ENCODE results near the gene ROBO3.

ROBO3 gene

GRCh38 chr11:124861670-124862069 lies 3.6 kb upstream of the ROBO3 start (continued):
- TF ChIP-seq ZNF830 (tag by site-specific recombination; IDR thresholded peaks at IDR 0.05; ENCODE audit: low read depth): peak; percentile 50; the same call in 1 of the 2 replicates
- TF ChIP-seq SCRT2 (tag by site-specific recombination; IDR thresholded peaks at IDR 0.05): no peak
- TF ChIP-seq ZBTB1 (tag by site-specific recombination; IDR thresholded peaks at IDR 0.05): no peak
- no peak for TF ChIP-seq ZXDB (tag by site-specific recombination; IDR thresholded peaks at IDR 0.05)

- Histone ChIP-seq H3K36me3 (ENCODE audit: control insufficient read depth in 2 of 2, insufficient read depth in 1 of 2, low read length in 2 of 2) (no peaks in the 10 kb centered on the region), H3K4me1 (ENCODE audit: control insufficient read depth, insufficient read depth, low read length) (no peaks in the 10 kb centered on the region), H3K4me3 (ENCODE audit: low read depth, low read length) (no peak overlapping the region), H3K27ac (ENCODE audit: extremely low read depth, low read depth, low read length) (no peak overlapping the region), H3K9me3 (ENCODE audit: control insufficient read depth, insufficient read depth, low read depth, low read length) (no peaks in the 10 kb centered on the region)
- ChIA-PET CTCF (interaction anchor here (1.8 kb wide), 1 partner anchor 13 kb away, joined by 10 read pairs; no protein-coding TSS in a partner anchor), POLR2A (no interaction called here)
- TF ChIP-seq ZNF157 (tag by site-specific recombination; IDR thresholded peaks at IDR 0.05): no peak
- no peak for TF ChIP-seq SETDB1 (IDR thresholded peaks at IDR 0.05; ENCODE audit: insufficient read length, low read length)
- TF ChIP-seq ZSCAN16 (tag by site-specific recombination; IDR thresholded peaks at IDR 0.05): no peak
- TF ChIP-seq ZNF560 (tag by site-specific recombination; IDR thresholded peaks at IDR 0.05; ENCODE audit: borderline replicate concordance): no peak
- TF ChIP-seq ZNF239 (tag by site-specific recombination; IDR thresholded peaks at IDR 0.05): no peak
- TF ChIP-seq HOXD13 (CRISPR knock-in tag; IDR thresholded peaks at IDR 0.05; ENCODE audit: borderline replicate concordance): no peak
- no peak for TF ChIP-seq ZNF513 (tag by site-specific recombination; IDR thresholded peaks at IDR 0.05)
- no peak for TF ChIP-seq MEIS1 (CRISPR knock-in tag; IDR thresholded peaks at IDR 0.05; ENCODE audit: borderline replicate concordance)
- no peak for TF ChIP-seq ZNF18 (tag by site-specific recombination; IDR thresholded peaks at IDR 0.05)
Observed at GRCh38 chr11:124863137-124863825, 2.0 kb upstream of the ROBO3 start.

- no peak overlapping the region for H3K4me3 ChIP-seq (ENCODE audit: low read depth, low read length)
- no peak for TF ChIP-seq ZNF121 (tag by site-specific recombination; IDR thresholded peaks at IDR 0.05)
- no peak for TF ChIP-seq ZNF18 (tag by site-specific recombination; IDR thresholded peaks at IDR 0.05)
- no peak for TF ChIP-seq MYNN (tag by site-specific recombination; IDR thresholded peaks at IDR 0.05; ENCODE audit: borderline replicate concordance)
- TF ChIP-seq ZNF645 (tag by site-specific recombination; IDR thresholded peaks at IDR 0.05): no peak
- TF ChIP-seq ZNF280C (tag by site-specific recombination; IDR thresholded peaks at IDR 0.05): no peak
- TF ChIP-seq ZNF596 (tag by site-specific recombination; IDR thresholded peaks at IDR 0.05): no peak
- no peak for TF ChIP-seq ZNF791 (tag by site-specific recombination; IDR thresholded peaks at IDR 0.05)
- TF ChIP-seq HIC1 (tag by site-specific recombination; IDR thresholded peaks at IDR 0.05): no peak
- TF ChIP-seq ZNF664 (tag by site-specific recombination; IDR thresholded peaks at IDR 0.05): no peak
- TF ChIP-seq ZNF843 (tag by site-specific recombination; IDR thresholded peaks at IDR 0.05): no peak
- no peak for TF ChIP-seq ZNF623 (tag by site-specific recombination; IDR thresholded peaks at IDR 0.05)
- TF ChIP-seq KLF16 (tag by site-specific recombination; IDR thresholded peaks at IDR 0.05): no peak
Observed at GRCh38 chr11:124863826-124864165, 1.4 kb upstream of the ROBO3 start.

More at GRCh38 chr11:124863826-124864165, 1.4 kb upstream of the ROBO3 start:
- ChIA-PET POLR2A (no interaction called here), CTCF (no interaction called here)
- no peaks in the 10 kb centered on the region for H3K4me1 ChIP-seq (ENCODE audit: control insufficient read depth, insufficient read depth, low read length)
- H3K36me3 ChIP-seq (ENCODE audit: control insufficient read depth in 2 of 2, insufficient read depth in 1 of 2, low read length in 2 of 2): no peaks in the 10 kb centered on the region
- no peak overlapping the region for H3K27ac ChIP-seq (ENCODE audit: extremely low read depth, low read depth, low read length)
- H3K9me3 ChIP-seq (ENCODE audit: control insufficient read depth, insufficient read depth, low read depth, low read length): no peaks in the 10 kb centered on the region
